D721Med (cell line): ENCODE measurements around the gene CPPED1.

Experiments used
- DNase-seq: peaks from one replicate; pipeline ENCODE4 v3.0.0; 2011; ENCODE audit warnings: low spot score; ENCODE audit not compliant: insufficient read length
- FAIRE-seq: peaks from 2 replicates; lab custom pipeline; 2011; peaks lifted over from hg19 to GRCh38; lab: Jason Lieb, UNC
- CTCF ChIP-seq: IDR thresholded peaks from 2 replicates; pipeline ENCODE4 v1.5.1; 2012; ENCODE audit warnings: mild to moderate bottlenecking, control low read depth; ENCODE audit not compliant: insufficient read depth; ENCODE audit errors: missing control alignments

Gene CPPED1

GRCh38 chr16:12637002-12637401 is 166.7 kb downstream of the CPPED1 start:
- DNase-seq (no peak), FAIRE-seq (no peak)
- TF ChIP-seq CTCF = no peak

- FAIRE-seq (no peak), DNase-seq (no peak)
- no peak for TF ChIP-seq CTCF
Measured at GRCh38 chr16:12629271-12629670, 174.4 kb downstream of the CPPED1 start.

GRCh38 chr16:12628536-12628935 is 175.2 kb downstream of the CPPED1 start:
- DNase-seq (no peak), FAIRE-seq (no peak)
- TF ChIP-seq CTCF = no peak

- DNase-seq = no peak
- no peak for TF ChIP-seq CTCF
- no peak for FAIRE-seq
Measured at GRCh38 chr16:12627394-12627793, 176.3 kb downstream of the CPPED1 start.

GRCh38 chr16:12626411-12626810 is 177.3 kb downstream of the CPPED1 start:
- DNase-seq (no peak), FAIRE-seq (no peak)
- TF ChIP-seq CTCF = no peak

- DNase-seq (no peak), FAIRE-seq (no peak)
- TF ChIP-seq CTCF = no peak
Measured at GRCh38 chr16:12625716-12626115, 178.0 kb downstream of the CPPED1 start.

- FAIRE-seq = no peak
- TF ChIP-seq CTCF = no peak
- no peak for DNase-seq
Measured at GRCh38 chr16:12625068-12625467, 178.6 kb downstream of the CPPED1 start.
